Endothelial cell of umbilical vein (primary cell): Measurements from ENCODE around the gene MYT1. TPM values are rescaled to one million over a fixed set of nuclear protein-coding genes. Genes with fewer than 3 reads are reported as not detected.

Experiments
- BruUV-seq: library from RNA; stranded (reverse); fragments of 400-500 nt; replicated peaks from 2 replicates; lab custom pipeline; 2021; lab: Mats Ljungman, UMichigan
- CTCF ChIA-PET: fragments of 300-600, 350-600 bp; sonication (Branson Sonifier 250); formaldehyde crosslinking; loops from one replicate; lab custom pipeline; 2021; ENCODE audit warnings: antibody characterized with exemption, inconsistent platforms; lab: Charles Lee
- POLR2A ChIA-PET: fragments of 300-600, 350-600 bp; sonication (Branson Sonifier 250); formaldehyde crosslinking; loops from one replicate; lab custom pipeline; 2021; ENCODE audit warnings: antibody characterized with exemption, inconsistent platforms; lab: Charles Lee
- DNase-seq: peaks from one replicate; pipeline ENCODE4 v3.0.0-alpha.2; 2011; ENCODE audit warnings: low read depth, low spot score
- FAIRE-seq: peaks from 2 replicates; lab custom pipeline; 2011; peaks lifted over from hg19 to GRCh38; lab: Jason Lieb, UNC
- H2AFZ ChIP-seq: 2 replicates; pipeline ENCODE4 v1.6.0; 2012; ENCODE audit warnings: low read depth, low read length, control low read depth, inconsistent platforms
- H3K27ac ChIP-seq: 2 replicates; pipeline ENCODE4 v1.5.1; 2011; ENCODE audit warnings: low read depth, mild to moderate bottlenecking, control low read depth, low read length, moderate library complexity; ENCODE audit not compliant: insufficient read depth
- H3K27me3 ChIP-seq, 2 experiments: 2 replicates each; pipeline versions ENCODE4 v1.6.0 to v1.6.1; 2011; ENCODE audit warnings: low read length in 2 of 2, mixed read lengths in 1 of 2; ENCODE audit not compliant: control insufficient read depth in 2 of 2, insufficient read depth in 2 of 2
- H3K36me3 ChIP-seq, 2 experiments: 2 replicates in 1 of 2; 3 replicates in 1 of 2; pipeline ENCODE4 v1.5.1; 2011; ENCODE audit warnings: low read length in 2 of 2, mild to moderate bottlenecking in 1 of 2, moderate library complexity in 1 of 2; ENCODE audit not compliant: control insufficient read depth in 2 of 2, insufficient read depth in 2 of 2; ENCODE audit errors: extremely low read depth in 1 of 2
- H3K4me1 ChIP-seq: 3 replicates; pipeline ENCODE4 v1.5.1; 2011; ENCODE audit warnings: mild to moderate bottlenecking, low read length; ENCODE audit not compliant: control insufficient read depth, insufficient read depth; ENCODE audit errors: extremely low read depth
- H3K4me2 ChIP-seq: 2 replicates; pipeline ENCODE4 v1.6.1; 2011; ENCODE audit warnings: low read length, control low read depth, mixed read lengths; ENCODE audit not compliant: insufficient read depth
- H3K4me3 ChIP-seq, 3 experiments: fragments of 200-600 bp in 1 of 3; sonication (generic), shearing (Covaris generic) in 1 of 3; replicated peaks in 1 of 3; 2 replicates each; pipeline ENCODE4 v1.5.1; 2011 to 2016; ENCODE audit warnings: control low read depth in 3 of 3, low read length in 3 of 3, mild to moderate bottlenecking in 2 of 3, inconsistent platforms in 1 of 3, low read depth in 1 of 3, moderate library complexity in 1 of 3; ENCODE audit not compliant: insufficient read depth in 1 of 3
- H3K79me2 ChIP-seq: 2 replicates; pipeline ENCODE4 v1.6.0; 2012; ENCODE audit warnings: low read length, inconsistent platforms; ENCODE audit not compliant: control insufficient read depth, insufficient read depth
- H3K9ac ChIP-seq: replicated peaks from 2 replicates; pipeline ENCODE3; 2011; ENCODE audit warnings: low read length, control low read depth; ENCODE audit not compliant: insufficient read depth; ENCODE audit errors: extremely low read depth
- H3K9me1 ChIP-seq: replicated peaks from 3 replicates; pipeline ENCODE4 v1.6.0; 2011; ENCODE audit warnings: mild to moderate bottlenecking, low read length; ENCODE audit not compliant: control insufficient read depth, insufficient read depth; ENCODE audit errors: extremely low read depth
- H3K9me3 ChIP-seq: replicated peaks from 2 replicates; pipeline ENCODE4 v1.5.1; 2012; ENCODE audit warnings: low read length, inconsistent platforms; ENCODE audit not compliant: control insufficient read depth, insufficient read depth
- H4K20me1 ChIP-seq: replicated peaks from 2 replicates; pipeline ENCODE3; 2011; ENCODE audit warnings: mild to moderate bottlenecking, low read length; ENCODE audit not compliant: control insufficient read depth, insufficient read depth; ENCODE audit errors: extremely low read depth
- CTCF ChIP-seq, 2 donors: IDR thresholded peaks; 1 replicate in 1 of 2; 2 replicates in 1 of 2; pipeline ENCODE4 v1.5.1; 2011; ENCODE audit warnings: low read length in 2 of 2, mild to moderate bottlenecking in 2 of 2, moderate library complexity in 2 of 2, control low read depth in 1 of 2, inconsistent platforms in 1 of 2, low read depth in 1 of 2; ENCODE audit not compliant: insufficient read depth in 1 of 2; ENCODE audit errors: extremely low read depth in 1 of 2
- EZH2 ChIP-seq: IDR thresholded peaks from 2 replicates; pipeline ENCODE4 v1.6.1; 2012; ENCODE audit warnings: borderline replicate concordance, low read depth, mild to moderate bottlenecking, moderate library complexity, low read length, inconsistent platforms; ENCODE audit not compliant: severe bottlenecking
- FOS ChIP-seq: IDR thresholded peaks from 2 replicates; pipeline ENCODE4 v1.6.1; 2011; ENCODE audit warnings: mild to moderate bottlenecking, low read length, moderate library complexity, borderline replicate concordance; ENCODE audit not compliant: insufficient read depth
- GATA2 ChIP-seq: IDR thresholded peaks from 2 replicates; pipeline ENCODE4 v1.7.0; 2011; ENCODE audit warnings: low read depth, mild to moderate bottlenecking, moderate library complexity, mixed read lengths, low read length; ENCODE audit not compliant: insufficient read length, insufficient read depth
- JUN ChIP-seq: IDR thresholded peaks from 2 replicates; pipeline ENCODE4 v1.6.1; 2011; ENCODE audit warnings: borderline replicate concordance, low read depth; ENCODE audit not compliant: insufficient read length, insufficient read depth
- MAX ChIP-seq: IDR thresholded peaks from 2 replicates; pipeline ENCODE4 v1.6.1; 2011; ENCODE audit not compliant: insufficient read depth, insufficient read length
- MYC ChIP-seq: IDR thresholded peaks from one replicate; pipeline ENCODE4 v1.6.1; 2011; ENCODE audit warnings: mild to moderate bottlenecking, low read depth, low read length
- POLR2A ChIP-seq: IDR thresholded peaks from 2 replicates; pipeline ENCODE4 v1.6.1; 2012; ENCODE audit warnings: low read depth, mild to moderate bottlenecking, control low read depth, low read length
- POLR2AphosphoS5 ChIP-seq: IDR thresholded peaks from 2 replicates; pipeline ENCODE4 v1.6.1; 2012; ENCODE audit warnings: low read depth, mild to moderate bottlenecking, control low read depth, low read length, moderate library complexity; ENCODE audit not compliant: insufficient read depth
- dilution Hi-C: fragments of 300-500 bp; cut with MboI; formaldehyde crosslinking; loops from one replicate; pipeline ENCODE4 v1.15.0; 2019; ENCODE audit warnings: low sequenced_read_pairs; ENCODE audit not compliant: extremely low pct_ligation_motif_present
- intact Hi-C: fragments of 100-400 bp; cut with micrococcal nuclease; formaldehyde crosslinking; loops from one replicate; pipeline ENCODE4 v1.10.0; 2022
- polyA plus RNA-seq, 4 experiments: library from polyadenylated mRNA; depleted of rRNA in 3 of 4; stranded (reverse) in 3 of 4; unstranded in 1 of 4; fragments of >200 nt; gene quantifications; 2 replicates each; pipeline versions ENCODE4 v1.2.1 to v1.2.3, GENCODE V29; 2011 to 2012; ENCODE audit warnings: missing spikeins in 1 of 4
- total RNA-seq: library from RNA; stranded (reverse); gene quantifications from 2 replicates; pipeline ENCODE4 v1.2.3, GENCODE V29; 2021

The MYT1 gene
- total and polyA plus RNA-seq, 2 donors (not counting 3 experiments of a cell fraction or from before 2014, with no cell fraction given) = not detected

- Histone ChIP-seq H2AFZ (no peak overlapping the region), H3K9me3 (no peaks in the 10 kb centered on the region), H4K20me1 (no peaks in the 10 kb centered on the region), H3K9ac (no peak overlapping the region), H3K27me3 (no peaks in the 10 kb centered on the region), H3K9me1 (no peaks in the 10 kb centered on the region), H3K4me2 (no peak overlapping the region), H3K4me1 (no peaks in the 10 kb centered on the region), H3K36me3 (no peaks in the 10 kb centered on the region), H3K79me2 (no peaks in the 10 kb centered on the region), H3K4me3 (no peak overlapping the region), H3K27ac (no peak overlapping the region)
- CTCF ChIA-PET = no interaction called here
- POLR2A ChIA-PET = no interaction called here
- dilution Hi-C loops (no loop called here), intact Hi-C loops (no loop called here)
- DNase-seq (no peak), FAIRE-seq (no peak)
- no TSS peak for BruUV-seq
- no peak for TF ChIP-seq FOS
- no peak for TF ChIP-seq GATA2
- no peak for TF ChIP-seq POLR2AphosphoS5
- TF ChIP-seq MAX = no peak
- no peak for TF ChIP-seq CTCF (IDR thresholded peaks at IDR 0.05; ENCODE audit: extremely low read depth in 1 of 2, insufficient read depth in 1 of 2, low read depth in 1 of 2, low read length in 2 of 2)
- TF ChIP-seq POLR2A = no peak
- no peak for TF ChIP-seq EZH2
- no peak for TF ChIP-seq MYC
- no peak for TF ChIP-seq JUN
These were observed 67.6 kb downstream of the MYT1 start for GRCh38 chr20:64231621-64232550.
